GM21447 (cell line): ENCODE data around the gene FGFR3.
A peak's percentile ranks its signal among the peaks of the same experiment; 100 is the strongest.

Source experiments
- ATAC-seq: cut with Tn5 transposase; IDR thresholded peaks from one replicate; pipeline ENCODE4 v1.9.1; 2021; ENCODE audit not compliant: unreplicated experiment

FGFR3 gene

DNA sequence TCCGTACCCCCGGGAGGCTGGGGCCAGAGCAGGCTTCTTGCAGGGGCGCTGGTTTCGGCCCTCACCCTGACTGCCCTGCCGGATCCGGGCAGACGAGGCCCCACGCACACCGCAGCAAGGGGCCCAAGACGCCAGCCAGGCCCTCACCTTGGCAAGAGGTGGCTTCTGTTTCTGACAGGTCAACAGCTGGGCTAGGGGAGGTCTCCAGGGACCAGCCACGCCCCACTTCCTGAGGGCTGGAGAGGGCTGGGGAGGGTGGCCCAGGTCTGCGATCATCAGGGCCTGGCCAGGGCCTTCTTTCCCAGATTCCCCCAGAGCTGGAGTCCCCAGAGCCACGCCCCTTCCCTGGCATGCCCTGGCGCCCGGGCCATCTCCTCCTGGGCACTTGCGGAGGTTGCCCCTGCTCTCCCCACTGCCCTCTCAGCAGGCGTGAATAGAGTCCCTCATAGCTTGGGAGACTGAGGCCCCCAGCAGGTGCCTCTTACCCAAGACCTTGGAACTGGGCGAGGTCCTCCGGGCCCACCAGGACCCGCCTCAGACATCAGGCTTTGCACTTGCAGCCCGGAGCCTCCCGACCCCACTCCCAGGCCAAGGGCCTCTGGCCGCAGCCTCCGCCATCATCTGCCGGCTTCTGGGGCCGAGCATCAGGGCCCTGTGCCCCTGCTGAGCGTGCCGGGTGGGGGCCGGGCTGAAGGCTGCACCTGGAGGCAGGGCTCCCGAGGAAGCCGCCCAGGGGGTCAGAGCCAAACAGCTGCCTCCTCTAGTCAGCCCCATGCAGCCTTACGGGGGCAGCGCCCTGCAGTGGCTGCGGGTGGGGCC, 6.3 kb upstream of the FGFR3 start:
- ATAC-seq = no peak

DNA sequence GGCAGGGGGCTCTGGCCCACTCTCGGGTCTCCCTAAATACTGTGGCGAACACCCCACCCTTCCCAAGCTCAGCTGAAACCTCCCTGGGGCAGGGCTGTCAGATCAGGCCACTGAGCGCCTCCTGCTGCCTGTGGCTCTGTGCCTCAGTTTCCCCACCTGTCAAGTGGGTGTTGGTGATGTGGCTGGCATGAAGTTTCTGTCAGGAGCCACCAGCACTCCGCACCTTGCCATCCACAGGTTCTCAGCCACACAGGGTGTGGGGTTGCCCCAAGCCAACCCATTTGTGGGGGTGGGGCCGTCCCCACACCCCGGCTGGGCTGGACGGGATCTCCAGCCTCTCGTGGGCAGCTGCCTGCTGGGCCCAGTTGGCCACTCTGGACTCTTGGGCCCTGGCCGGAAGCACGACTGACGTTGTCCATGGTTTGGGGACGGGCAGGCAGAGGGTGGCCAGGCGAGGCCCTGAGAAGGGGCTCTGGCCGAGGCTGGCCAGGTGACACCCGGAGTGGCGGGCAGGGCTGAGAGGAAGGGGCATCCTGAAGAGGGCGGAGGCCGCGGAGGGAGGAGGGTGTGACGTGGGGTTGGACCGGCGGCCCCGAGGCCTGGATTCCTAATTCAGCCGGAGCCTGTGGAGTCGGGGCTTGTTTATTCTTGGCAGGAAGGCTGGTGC, 5.5 kb upstream of the FGFR3 start:
- ATAC-seq = no peak

GRCh38 chr4:1788254-1788973, 4.7 kb upstream of the FGFR3 start:
- no peak for ATAC-seq

DNA sequence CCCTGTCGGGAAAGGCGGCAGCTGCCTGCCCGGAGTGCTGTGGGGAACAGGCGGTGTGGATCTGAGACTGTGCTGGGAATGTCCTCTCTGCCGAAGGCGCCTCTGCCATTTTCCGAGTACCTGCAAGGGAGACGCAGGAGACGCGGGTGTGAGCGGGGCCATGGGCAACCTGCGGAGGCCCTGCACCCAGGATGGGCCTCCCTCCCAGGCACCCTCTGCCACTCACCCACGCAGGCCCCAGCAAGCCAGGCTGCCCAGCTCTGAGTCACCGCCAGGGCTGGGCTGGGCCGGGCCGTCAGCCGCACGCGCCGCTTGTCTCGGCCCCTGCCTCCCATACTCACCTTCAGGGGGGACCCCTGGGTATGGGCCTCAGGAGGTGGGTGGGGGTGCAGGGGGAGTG, 3.5 kb upstream of the FGFR3 start:
- ATAC-seq = no peak

GRCh38 chr4:1790005-1790404, 3.1 kb upstream of the FGFR3 start:
- ATAC-seq = no peak

- ATAC-seq = no peak
Measured at GRCh38 chr4:1792158-1792831, 798 bp upstream of the FGFR3 start.

GRCh38 chr4:1793496-1793840, 375 bp downstream of the FGFR3 start:
- ATAC-seq = peak; percentile 26

- no peak for ATAC-seq
Measured at GRCh38 chr4:1793940-1794808, 1.1 kb downstream of the FGFR3 start.

- no peak for ATAC-seq
Measured at GRCh38 chr4:1794809-1795298, 1.8 kb downstream of the FGFR3 start.

DNA sequence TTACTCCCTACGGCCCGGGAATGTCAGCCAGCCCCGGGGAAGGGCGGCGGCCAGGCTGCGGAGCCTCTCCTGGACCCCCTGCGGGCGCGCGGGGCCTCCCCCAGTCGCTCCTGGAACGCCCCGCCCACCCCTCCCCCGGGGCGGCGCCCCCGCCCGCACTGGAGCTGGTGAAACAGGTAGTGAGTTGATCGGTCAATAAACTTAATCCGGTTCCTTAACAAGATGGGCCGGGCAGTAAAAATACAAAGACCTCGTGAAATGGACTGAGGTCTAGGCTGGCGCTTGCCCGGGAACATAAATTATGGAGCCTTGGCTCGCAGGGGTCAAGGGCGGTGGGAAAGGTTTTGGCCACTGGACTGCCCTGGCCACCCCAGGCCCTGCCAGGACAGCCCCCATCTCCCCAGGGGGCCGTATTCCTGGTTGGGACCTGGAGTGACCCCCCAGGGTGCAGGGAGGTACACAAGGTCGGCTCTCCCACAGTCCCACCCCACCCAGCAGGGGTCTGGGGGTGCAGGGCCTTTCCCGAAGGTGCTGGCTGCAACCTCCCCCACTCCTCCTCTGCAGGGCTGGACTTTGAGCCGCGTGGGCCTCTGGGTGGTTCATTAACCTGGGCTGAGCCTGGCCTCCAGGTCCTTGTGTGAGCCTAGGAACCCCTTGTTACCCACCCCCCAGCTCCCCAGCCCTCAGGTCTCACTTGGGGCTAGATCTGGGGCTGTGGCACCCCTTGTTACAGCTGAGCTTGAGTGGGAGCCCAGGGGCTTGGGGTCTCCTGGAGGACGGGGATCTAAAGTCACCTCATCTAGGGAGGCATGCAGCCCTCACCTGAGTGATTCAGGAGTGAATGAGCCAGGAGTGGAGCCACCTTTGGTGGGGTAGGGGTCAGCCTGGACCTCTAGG, 2.5 kb downstream of the FGFR3 start:
- no peak for ATAC-seq

GRCh38 chr4:1796486-1797204, 3.6 kb downstream of the FGFR3 start:
- no peak for ATAC-seq

GRCh38 chr4:1797298-1797860, 4.3 kb downstream of the FGFR3 start:
- no peak for ATAC-seq

DNA sequence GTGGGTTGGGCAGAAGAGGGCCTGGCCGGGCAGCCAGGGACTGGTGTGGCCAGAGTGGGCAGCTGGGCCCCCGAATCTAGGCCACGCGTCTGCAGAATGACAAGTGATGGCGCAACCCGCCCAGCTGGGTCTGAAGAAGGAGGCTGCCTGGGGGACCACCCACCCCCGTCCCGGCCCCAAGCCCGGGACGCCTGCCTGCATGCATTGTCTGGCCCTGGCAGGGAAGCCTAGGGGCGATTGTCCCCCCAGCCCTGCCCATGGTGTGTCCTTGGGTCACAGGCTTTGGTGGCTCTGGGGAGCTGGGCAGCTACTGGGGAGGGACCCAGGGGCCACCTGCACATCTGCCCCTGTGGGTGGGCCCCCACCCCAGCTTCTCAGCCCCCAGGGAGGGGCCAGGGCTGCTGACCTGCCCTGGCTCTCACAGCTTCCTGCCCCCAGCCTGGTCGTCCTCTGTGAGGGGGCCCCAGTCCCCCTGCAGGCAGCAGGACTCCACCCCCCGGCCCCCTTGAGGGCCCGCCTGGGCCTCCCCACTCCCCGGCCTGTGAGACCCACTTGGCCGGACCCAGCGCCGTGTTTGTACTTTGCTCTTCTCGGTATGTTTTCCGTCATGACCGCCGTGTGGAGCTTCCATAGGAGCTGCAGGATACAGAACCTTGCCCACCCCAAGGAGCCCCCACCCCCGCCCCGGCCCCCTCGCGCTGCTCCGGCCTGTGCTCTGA, 4.9 kb downstream of the FGFR3 start:
- no peak for ATAC-seq

DNA sequence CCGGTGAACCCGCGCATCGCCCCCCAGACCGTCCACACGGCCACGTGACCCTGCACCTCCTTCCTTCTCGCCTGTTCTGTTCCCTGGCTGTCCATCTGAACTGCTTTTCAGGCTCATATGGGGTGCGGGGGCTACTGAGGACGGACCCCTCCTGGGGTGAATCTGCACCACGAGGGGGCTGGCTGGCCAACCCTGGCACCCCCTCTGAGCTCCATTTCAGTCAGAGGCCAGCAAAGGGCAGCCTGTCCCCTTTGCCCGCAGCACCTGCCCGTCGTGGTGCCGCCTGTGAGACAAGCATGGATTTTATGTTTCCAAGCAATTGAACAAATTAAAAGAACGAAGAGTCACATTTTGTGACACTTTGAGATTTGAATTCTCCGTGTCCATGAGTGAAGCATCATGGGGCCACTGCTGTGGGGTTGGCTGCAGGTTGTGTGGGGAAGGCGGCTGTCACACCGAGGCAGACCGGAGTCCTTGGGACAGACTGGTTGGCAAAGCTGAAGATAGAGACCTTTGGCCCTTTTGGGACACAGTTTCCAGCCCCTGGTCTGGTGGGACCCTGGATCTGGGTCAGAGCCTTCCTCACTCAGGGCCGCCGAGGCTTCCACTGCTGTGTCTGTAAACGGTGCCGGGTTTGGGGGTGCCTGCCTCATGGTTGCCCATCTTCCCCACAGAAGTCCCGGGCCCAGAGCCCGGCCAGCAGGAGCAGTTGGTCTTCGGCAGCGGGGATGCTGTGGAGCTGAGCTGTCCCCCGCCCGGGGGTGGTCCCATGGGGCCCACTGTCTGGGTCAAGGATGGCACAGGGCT, 5.7 kb downstream of the FGFR3 start:
- ATAC-seq = no peak

DNA sequence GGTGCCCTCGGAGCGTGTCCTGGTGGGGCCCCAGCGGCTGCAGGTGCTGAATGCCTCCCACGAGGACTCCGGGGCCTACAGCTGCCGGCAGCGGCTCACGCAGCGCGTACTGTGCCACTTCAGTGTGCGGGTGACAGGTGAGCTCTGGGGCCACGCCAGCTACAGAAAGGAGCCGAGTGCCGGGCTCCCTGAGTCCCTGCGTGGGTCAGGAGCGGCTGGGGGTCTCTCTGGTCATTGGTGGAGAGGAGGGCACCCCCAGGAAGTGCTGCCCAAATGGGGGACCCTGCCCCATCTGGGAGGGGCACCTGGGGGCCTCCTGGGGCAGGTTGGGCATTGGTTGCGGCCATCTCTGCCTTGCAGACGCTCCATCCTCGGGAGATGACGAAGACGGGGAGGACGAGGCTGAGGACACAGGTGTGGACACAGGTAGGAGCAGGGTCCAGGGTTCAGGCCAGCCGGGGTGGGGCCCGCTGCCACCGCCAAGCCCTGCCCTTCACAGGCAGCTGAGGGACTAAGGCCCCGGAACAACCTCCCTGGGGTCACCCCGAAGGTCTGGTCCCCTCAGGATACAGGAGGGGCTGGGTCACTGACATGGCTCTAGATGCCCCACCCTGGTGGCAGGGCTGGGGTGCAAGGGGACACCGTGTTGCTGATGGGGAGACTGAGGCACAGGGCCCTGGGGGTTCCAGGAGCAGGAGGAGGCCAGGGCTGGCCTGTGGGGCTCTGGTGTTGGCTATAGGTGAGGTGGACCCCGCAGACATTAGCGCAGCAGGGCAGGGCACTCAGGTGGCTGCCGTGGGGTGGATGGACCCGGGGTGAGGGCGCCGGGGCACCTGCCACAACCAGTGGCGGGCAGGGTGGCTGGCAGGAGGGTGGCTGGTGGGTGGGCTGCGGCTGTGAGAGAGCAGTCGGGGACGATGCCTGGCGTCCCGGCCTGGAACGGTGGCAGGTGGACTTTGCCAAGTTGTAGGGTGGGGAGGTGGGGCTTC, 6.6 kb downstream of the FGFR3 start:
- ATAC-seq = no peak

DNA sequence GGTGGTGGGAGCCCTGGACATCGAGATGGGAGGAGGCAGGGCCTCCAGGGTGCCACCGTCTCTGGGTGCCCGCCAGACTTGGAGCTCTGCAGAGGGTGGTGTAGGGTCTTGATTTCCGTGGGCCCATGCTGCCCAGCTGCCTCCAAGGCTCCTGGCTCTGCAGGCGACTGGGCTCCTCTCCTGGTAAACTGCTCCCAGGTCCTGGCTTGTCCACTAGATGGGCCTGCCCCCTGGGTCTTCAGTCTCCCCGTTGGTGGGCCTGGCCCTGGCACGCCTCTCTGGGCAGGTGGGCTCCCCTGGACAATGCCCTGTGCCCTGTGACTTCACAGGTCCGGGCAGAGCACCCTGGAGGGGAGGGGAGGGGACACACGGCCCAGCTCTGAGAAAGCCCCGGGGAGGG, 7.7 kb downstream of the FGFR3 start:
- ATAC-seq = no peak
